Measurements from ENCODE around the gene TADA3. TPM values are rescaled to one million over a fixed set of nuclear protein-coding genes. Genes with fewer than 3 reads are reported as not detected.

Gene TADA3
- total RNA-seq, 1 experiment from 2014 or later, result 147 TPM

Other genes with a start within 250 kb of the TADA3 start
- gene LHFPL4, start 238.7 kb downstream of the TADA3 start, total RNA-seq (2014; rRNA removed), result not detected in 2 replicates
- gene MTMR14, start 143.0 kb downstream of the TADA3 start, total RNA-seq (2014; rRNA removed), result 30.8 and 31.1 TPM in 2 replicates
- gene CPNE9, start 88.6 kb downstream of the TADA3 start, total RNA-seq (2014; rRNA removed), result not detected in 2 replicates
- gene BRPF1, start 60.7 kb downstream of the TADA3 start, total RNA-seq (2014; rRNA removed), result 16.9 and 22.2 TPM in 2 replicates
- gene OGG1, start 42.5 kb downstream of the TADA3 start, total RNA-seq (2014; rRNA removed), result 34.6 and 41.6 TPM in 2 replicates
- 27.6 and 31.2 TPM in 2 replicates for gene CAMK1, start 22.5 kb downstream of the TADA3 start, total RNA-seq (2014; rRNA removed)
- gene ARPC4, start 609 bp upstream of the TADA3 start, total RNA-seq (2014; rRNA removed), result 310 and 367 TPM in 2 replicates
- gene TTLL3, start 17.8 kb upstream of the TADA3 start, total RNA-seq (2014; rRNA removed), result 15.4 and 17.3 TPM in 2 replicates
- 48.0 and 60.2 TPM in 2 replicates for gene RPUSD3, start 51.5 kb upstream of the TADA3 start, total RNA-seq (2014; rRNA removed)
- not detected in 2 replicates for gene CIDEC, start 87.8 kb upstream of the TADA3 start, total RNA-seq (2014; rRNA removed)
- gene JAGN1, start 98.1 kb upstream of the TADA3 start, total RNA-seq (2014; rRNA removed), result 54.1 and 56.5 TPM in 2 replicates
- 1.1 and 1.9 TPM in 2 replicates for gene IL17RE, start 110.4 kb upstream of the TADA3 start, total RNA-seq (2014; rRNA removed)
- 30.1 and 42.3 TPM in 2 replicates for gene IL17RC, start 124.6 kb upstream of the TADA3 start, total RNA-seq (2014; rRNA removed)
- 9.9 and 10.4 TPM in 2 replicates for gene CRELD1, start 141.4 kb upstream of the TADA3 start, total RNA-seq (2014; rRNA removed)
- 1.4 and 2.5 TPM in 2 replicates for gene PRRT3, start 159.9 kb upstream of the TADA3 start, total RNA-seq (2014; rRNA removed)
- 82.7 and 126 TPM in 2 replicates for gene EMC3, start 194.4 kb upstream of the TADA3 start, total RNA-seq (2014; rRNA removed)
- 26.3 and 32.9 TPM in 2 replicates for gene FANCD2, start 234.0 kb upstream of the TADA3 start, total RNA-seq (2014; rRNA removed)

Measured in LHCN-M2 (cell line).